A549 (cell line): ENCODE results near the gene CA12. TPM values are rescaled to one million over a fixed set of nuclear protein-coding genes. Genes with fewer than 3 reads are reported as not detected.

Experiments
- ATAC-seq, 2 experiments: fragments of 200-7000 bp in 1 of 2; fragments of >200 bp in 1 of 2; cut with Nextera tagmentation in 1 of 2; cut with Tn5 transposase in 1 of 2; 3 replicates each; pipeline versions ENCODE4 v1.8.0 to v1.9.1; 2018 to 2020; ENCODE audit warnings: mild to moderate bottlenecking in 1 of 2, moderate library complexity in 1 of 2
- CTCF ChIA-PET: fragments of 300-600 bp; sonication (Branson Sonifier 250); formaldehyde crosslinking; extraction: SDS; loops from one replicate; lab custom pipeline; 2021; ENCODE audit warnings: antibody characterized with exemption, inconsistent platforms; lab: Yijun Ruan, JAX
- POLR2A ChIA-PET: fragments of 350-600 bp; formaldehyde crosslinking; extraction: SDS; loops from one replicate; lab custom pipeline; 2021; ENCODE audit warnings: antibody characterized with exemption, inconsistent platforms; lab: Yijun Ruan, JAX
- DNase-seq, 2 experiments: peaks; one replicate each; pipeline versions ENCODE4 v3.0.0 to v3.0.0-alpha.2; 2011 to 2016; ENCODE audit warnings: low read depth in 1 of 2, low spot score in 1 of 2
- FAIRE-seq: peaks from 2 replicates; lab custom pipeline; 2011; peaks lifted over from hg19 to GRCh38; lab: Jason Lieb, UNC
- H3K27ac ChIP-seq, 2 experiments: fragments of >200 bp; sonication (Bioruptor Twin); formaldehyde crosslinking; 3 replicates each; pipeline ENCODE4 v1.5.1; 2016 to 2017
- H3K4me1 ChIP-seq: fragments of >200 bp; sonication (Bioruptor Twin); formaldehyde crosslinking; 3 replicates; pipeline ENCODE4 v1.6.1; 2016
- H3K4me2 ChIP-seq: fragments of >200 bp; sonication (Bioruptor Twin); formaldehyde crosslinking; 3 replicates; pipeline ENCODE4 v1.6.1; 2016
- H3K4me3 ChIP-seq: fragments of >200 bp; sonication (Bioruptor Twin); formaldehyde crosslinking; 3 replicates; pipeline ENCODE4 v1.5.1; 2016
- H3K9me3 ChIP-seq: fragments of >200 bp; sonication (Bioruptor Twin); formaldehyde crosslinking; 3 replicates; pipeline ENCODE4 v1.6.1; 2016
- ATOH8 ChIP-seq: fragments of 250-450 bp; sonication (Bioruptor Pico); IDR thresholded peaks from 2 replicates; pipeline ENCODE4 v1.5.0; 2020; ENCODE audit warnings: low read depth, mild to moderate bottlenecking, moderate library complexity
- CBX8 ChIP-seq: fragments of 200-600 bp; sonication (generic); IDR thresholded peaks from 2 replicates; pipeline ENCODE4 v1.6.1; 2016
- CEBPB ChIP-seq, 2 experiments: fragments of >200 bp in 1 of 2; sonication (Bioruptor Twin) in 1 of 2; formaldehyde crosslinking in 1 of 2; IDR thresholded peaks; 2 replicates each; pipeline ENCODE4 v1.6.1; 2012 to 2016
- CTCF ChIP-seq: fragments of >200 bp; sonication (Bioruptor Twin); formaldehyde crosslinking; IDR thresholded peaks from 3 replicates; pipeline ENCODE4 v1.5.1; 2016
- E2F6 ChIP-seq: IDR thresholded peaks from 2 replicates; pipeline ENCODE4 v1.6.1; 2012; ENCODE audit warnings: low read depth, borderline replicate concordance
- ELK1 ChIP-seq: fragments of 150-350 bp; IDR thresholded peaks from 2 replicates; pipeline ENCODE4 v1.6.1; 2014; ENCODE audit warnings: low read depth, mild to moderate bottlenecking, low read length
- ESRRA ChIP-seq: fragments of 150-350 bp; IDR thresholded peaks from 2 replicates; pipeline ENCODE4 v1.6.1; 2014; ENCODE audit warnings: mild to moderate bottlenecking, low read length, borderline replicate concordance
- HMGXB4 ChIP-seq: fragments of 250-450 bp; sonication (Bioruptor Pico); IDR thresholded peaks from 2 replicates; pipeline ENCODE4 v1.5.0; 2021; ENCODE audit warnings: mild to moderate bottlenecking, moderate library complexity, borderline replicate concordance
- MAZ ChIP-seq: fragments of 150-350 bp; IDR thresholded peaks from 2 replicates; pipeline ENCODE4 v1.6.1; 2014; ENCODE audit warnings: antibody characterized with exemption, low read depth, low read length, borderline replicate concordance
- NFE2L2 ChIP-seq: fragments of 150-350 bp; conservative IDR thresholded peaks from 2 replicates; pipeline ENCODE4 v1.6.1; 2014; ENCODE audit warnings: low read length
- RAD21 ChIP-seq, 2 experiments: fragments of >200 bp in 1 of 2; sonication (Bioruptor Twin) in 1 of 2; formaldehyde crosslinking in 1 of 2; IDR thresholded peaks in 1 of 2; conservative IDR thresholded peaks in 1 of 2; 2 replicates in 1 of 2; 3 replicates in 1 of 2; pipeline ENCODE4 v1.6.1; 2012 to 2018; ENCODE audit warnings: inconsistent platforms in 1 of 2
- REST ChIP-seq: fragments of 200-600 bp; sonication (generic); IDR thresholded peaks from 2 replicates; pipeline ENCODE4 v1.6.1; 2016; ENCODE audit warnings: antibody characterized with exemption, mild to moderate bottlenecking, moderate library complexity
- RNF2 ChIP-seq: fragments of 200-600 bp; sonication (generic); IDR thresholded peaks from 2 replicates; pipeline ENCODE4 v1.6.1; 2016; ENCODE audit warnings: low read depth, mild to moderate bottlenecking, antibody characterized with exemption, moderate library complexity, borderline replicate concordance
- SMC3 ChIP-seq: fragments of >200 bp; sonication (Bioruptor Twin); formaldehyde crosslinking; IDR thresholded peaks from 3 replicates; pipeline ENCODE4 v1.6.1; 2018; ENCODE audit warnings: inconsistent platforms
- WGBS: methylation state at CpG from one replicate; pipeline ENCODE4 v1.1.6; 2017; ENCODE audit errors: missing lambda C conversion rate; 5-methylcytosine and 5-hydroxymethylcytosine counted together
- polyA plus RNA-seq, 4 experiments: library from polyadenylated mRNA; depleted of rRNA in 3 of 4; stranded (reverse); fragments of >200 nt; fragmentation: RNase III in 1 of 4; extraction: RNeasy Plus Mini Kit Qiagen cat#74134 plus additional on column Dnase treatment in 1 of 4; gene quantifications; 2 replicates in 3 of 4; 3 replicates in 1 of 4; pipeline ENCODE4 v1.2.3, GENCODE V29; 2011 to 2017

The CA12 gene
- polyA plus RNA-seq, 2 of the 4 experiments (the other 2 are of a cell fraction): 129 to 323 TPM

- no peak for TF ChIP-seq ELK1
- no peak for TF ChIP-seq ESRRA
- no peak for TF ChIP-seq RNF2
- no peak for TF ChIP-seq CEBPB (IDR thresholded peaks at IDR 0.05)
- TF ChIP-seq MAZ: no peak
- no peak for TF ChIP-seq CBX8
- TF ChIP-seq HMGXB4 (CRISPR knock-in tag): no peak
- no peak for TF ChIP-seq ATOH8 (CRISPR knock-in tag)
- no peak for TF ChIP-seq E2F6
- TF ChIP-seq NFE2L2: no peak
These were observed 90.1 kb downstream of the CA12 start (continued) for GRCh38 chr15:63291507-63291906.

GRCh38 chr15:63288778-63289378, 92.8 kb downstream of the CA12 start:
- H3K4me1 ChIP-seq: peaks cover 9% of the 10 kb centered on the region; the same call in 2 of the 3 replicates
- DNase-seq: peak; percentile 63 to 86
- WGBS: under 1% methylated on average over 4 of the region's 4 CpGs
- H3K4me3 ChIP-seq: no peak overlapping the region
- peak; percentile 74 to 88; a peak in 5 of 6 replicates for ATAC-seq
- POLR2A ChIA-PET: no interaction called here
- H3K9me3 ChIP-seq: no peaks in the 10 kb centered on the region
- peak overlapping the region; percentile 30; the same call in 2 of the 3 replicates for H3K4me2 ChIP-seq
- FAIRE-seq: peak; percentile 97
- TF ChIP-seq REST (no peak), SMC3 (peak; percentile 97), RAD21 (conservative IDR thresholded peaks at IDR 0.05 in 1 of 2, IDR thresholded peaks at IDR 0.05 in 1 of 2) (peak; percentile 97 to 98), CTCF (peak; percentile 98)
- TF ChIP-seq, all 56 proteins: peak for 3
- CTCF ChIA-PET: interaction anchor here (0.6 to 12.5 kb wide), 54 partner anchors 8 to 777 kb away, joined by 3 to 163 read pairs (median 4); partner anchors contain the start of genes APH1B and CA12
- peak overlapping the region in 1 of 2 experiments; percentile 22; a peak in 2 of 6 replicates for H3K27ac ChIP-seq
